Activated CD4-positive, alpha-beta memory T cell treated with anti-CD3 and anti-CD28 coated beads, Interleukin-2, amount 10 ng/mL, durations not matched to agents 7 days and 5 days (primary cell): Measurements from ENCODE around the gene SLC35F2. TPM values are rescaled to one million over a fixed set of nuclear protein-coding genes. Genes with fewer than 3 reads are reported as not detected.

Source experiments
- CTCF ChIA-PET: fragments of 350-600 bp; sonication (Branson Sonifier 250); formaldehyde crosslinking; loops from one replicate; lab custom pipeline; 2021; ENCODE audit warnings: antibody characterized with exemption, inconsistent platforms; lab: Charles Lee
- POLR2A ChIA-PET: fragments of 350-600 bp; sonication (Branson Sonifier 250); formaldehyde crosslinking; loops from one replicate; lab custom pipeline; 2021; ENCODE audit warnings: antibody characterized with exemption; lab: Charles Lee
- DNase-seq: peaks from one replicate; pipeline ENCODE4 v3.0.0-alpha.2; 2020
- H3K27ac Mint-ChIP-seq: one replicate; pipeline ENCODE4 v1.8.0; 2021; ENCODE audit warnings: mild to moderate bottlenecking, mixed read lengths
- H3K27me3 Mint-ChIP-seq: one replicate; pipeline ENCODE4 v1.8.0; 2021; ENCODE audit warnings: mixed read lengths
- H3K36me3 Mint-ChIP-seq: one replicate; pipeline ENCODE4 v1.8.0; 2021; ENCODE audit warnings: low read depth, mixed read lengths
- H3K4me1 Mint-ChIP-seq: one replicate; pipeline ENCODE4 v1.8.0; 2021; ENCODE audit warnings: mixed read lengths
- H3K4me3 Mint-ChIP-seq: one replicate; pipeline ENCODE4 v1.8.0; 2021; ENCODE audit warnings: mild to moderate bottlenecking, mixed read lengths
- H3K9me3 Mint-ChIP-seq: one replicate; pipeline ENCODE4 v1.8.0; 2021; ENCODE audit warnings: mixed read lengths
- total RNA-seq, 2 experiments: library from RNA; stranded (reverse); gene quantifications; one replicate each; pipeline ENCODE4 v1.2.3, GENCODE V29; 2021

SLC35F2 gene
- total RNA-seq, 2 experiments from 2014 or later, result 10.3 to 13.3 TPM

DNA sequence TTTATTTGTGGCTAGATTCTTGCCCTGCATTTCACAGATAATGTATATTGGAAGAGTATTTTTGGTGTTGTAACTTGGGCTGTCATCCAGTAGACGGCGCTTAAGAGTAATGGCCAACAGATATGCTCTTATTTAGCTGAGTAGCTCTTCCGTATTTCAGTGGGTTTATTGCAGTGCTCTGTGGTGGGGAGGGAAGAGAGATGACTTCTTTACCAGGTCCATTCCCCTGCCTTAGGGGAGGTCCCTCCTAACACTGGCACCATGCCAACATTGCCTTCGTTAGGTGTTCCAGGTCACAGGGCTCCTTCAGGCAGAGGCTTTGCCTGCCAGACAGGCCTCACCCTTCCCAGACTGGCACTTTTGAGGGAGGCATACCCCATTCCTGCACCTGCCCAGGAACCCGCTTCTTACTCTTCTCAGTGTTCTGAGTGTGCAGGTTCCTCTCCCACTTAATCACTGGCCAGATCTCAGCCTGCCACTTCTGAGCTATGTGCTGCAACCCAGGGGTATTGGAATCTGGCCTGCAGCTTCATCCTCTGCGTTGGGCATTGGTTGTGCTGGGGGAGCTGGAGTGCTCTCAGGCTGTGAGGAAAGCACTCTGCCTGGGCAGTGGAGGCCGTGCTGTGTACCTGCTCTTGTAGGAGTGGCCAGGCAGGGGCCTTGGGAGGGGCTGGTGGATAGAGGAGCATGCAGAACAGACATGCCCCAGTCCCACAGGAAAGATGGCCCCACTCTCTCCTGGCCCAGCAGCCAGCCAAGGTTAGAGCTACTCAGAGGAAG, 117.4 kb downstream of the SLC35F2 start:
- Mint-ChIP-seq H3K27me3 (peaks cover 35% of the 10 kb centered on the region), H3K27ac (no peak overlapping the region), H3K36me3 (no peaks in the 10 kb centered on the region), H3K4me1 (no peaks in the 10 kb centered on the region), H3K9me3 (no peaks in the 10 kb centered on the region), H3K4me3 (no peak overlapping the region)
- ChIA-PET POLR2A (no interaction called here), CTCF (interaction anchor here (0.5 to 4.5 kb wide), 14 partner anchors 8 to 188 kb away, joined by 3 to 30 read pairs (median 4); no protein-coding TSS in a partner anchor)
- DNase-seq, result peak; percentile 22

Other genes with a start within 250 kb of the SLC35F2 start
- gene SLN, start 146.7 kb downstream of the SLC35F2 start, total RNA-seq, result not detected
- under 1 TPM in 1 of 2 experiments, not detected in 1; 0.28 TPM for gene RAB39A, start 69.7 kb upstream of the SLC35F2 start, total RNA-seq
- 10 to 100 TPM; 27.1 to 28.3 TPM for gene CUL5, start 150.1 kb upstream of the SLC35F2 start, total RNA-seq